Hematopoietic multipotent progenitor cell treated with erythropoietin and hydrocortisone succinate and interleukin-3 and kit ligand, for 6 days (in vitro differentiated cells): ENCODE measurements around the gene PUSL1.

ENCODE experiments used
- DNase-seq: peaks from one replicate; pipeline ENCODE4 v3.0.0-alpha.2; 2015

The PUSL1 gene

DNA sequence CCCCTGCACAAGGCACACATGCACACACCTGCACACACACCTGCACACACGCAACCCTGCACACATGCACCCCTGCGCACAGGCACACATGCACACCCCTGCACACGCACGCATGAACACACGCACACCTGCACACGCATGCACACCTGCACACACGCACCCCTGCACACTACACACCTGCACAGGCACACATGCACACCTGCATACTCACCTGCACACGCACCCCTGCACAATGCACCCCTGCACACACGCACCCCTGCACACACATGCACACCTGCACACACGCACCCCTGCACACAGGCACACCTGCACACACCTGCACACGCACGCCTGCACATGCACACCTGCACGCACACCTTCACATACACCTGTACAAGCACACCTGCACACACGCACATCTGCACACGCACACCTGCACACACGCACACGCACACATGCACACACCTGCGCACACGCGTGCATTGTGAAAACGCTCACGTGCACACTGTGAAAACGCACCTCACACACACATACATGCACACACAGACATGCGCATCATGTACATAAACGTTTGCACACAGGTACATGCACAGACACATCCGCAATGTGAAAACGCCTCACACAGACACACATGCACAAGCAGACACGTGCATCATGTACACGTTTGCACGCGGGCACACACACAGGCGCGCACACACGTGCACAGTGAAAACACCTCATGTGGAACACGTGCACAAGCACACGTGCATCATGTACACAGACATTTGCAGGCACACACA, 32.6 kb downstream of the PUSL1 start:
- no peak for DNase-seq

DNA sequence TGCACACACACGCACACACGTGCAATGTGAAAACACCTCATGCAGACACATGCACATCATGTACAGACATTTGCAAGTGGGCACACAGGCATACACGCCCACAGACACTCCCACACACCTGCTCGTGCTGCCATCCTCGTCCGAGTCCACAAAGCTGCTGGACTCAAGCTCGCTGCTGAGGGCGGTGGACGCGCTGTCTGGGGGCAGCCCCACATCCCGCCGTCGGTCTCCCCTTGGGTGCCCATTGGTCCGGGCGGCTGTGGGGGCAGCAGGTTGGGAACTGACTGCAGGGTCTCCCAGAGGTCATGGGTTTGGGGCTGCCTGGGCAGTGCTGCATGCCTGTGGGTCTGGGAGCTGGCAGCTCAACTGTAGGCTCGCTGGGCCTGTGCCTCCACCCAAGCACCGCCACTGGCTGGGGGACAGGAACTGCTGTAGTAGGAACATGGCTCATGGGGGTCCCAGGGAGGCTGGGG, 33.2 kb downstream of the PUSL1 start:
- no peak for DNase-seq

DNA sequence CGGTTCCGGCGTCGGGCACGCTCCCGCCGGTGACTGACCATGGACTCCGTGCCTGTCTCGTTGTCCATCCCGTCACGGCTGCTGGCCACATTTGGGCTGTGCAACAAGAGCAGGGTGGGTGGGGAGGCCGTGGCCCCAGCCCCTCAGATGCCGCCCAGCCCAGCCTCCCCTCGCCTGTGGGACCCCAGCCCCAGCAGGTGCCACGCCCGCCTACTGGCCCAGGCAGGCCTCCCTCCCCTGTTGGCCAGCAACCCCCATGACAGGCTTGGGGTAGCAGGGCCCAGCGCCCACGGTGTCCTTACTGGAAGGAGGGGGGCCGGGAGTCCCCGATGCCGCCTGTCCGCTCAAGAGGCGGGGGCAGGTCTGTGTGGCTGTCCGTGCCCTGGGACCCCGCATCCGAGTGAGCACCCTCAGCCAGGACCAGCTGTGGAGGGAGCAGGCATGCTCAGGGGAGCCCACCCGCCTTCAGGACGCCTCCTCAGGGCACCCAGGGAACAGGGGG, 33.7 kb downstream of the PUSL1 start:
- DNase-seq, result no peak

DNA sequence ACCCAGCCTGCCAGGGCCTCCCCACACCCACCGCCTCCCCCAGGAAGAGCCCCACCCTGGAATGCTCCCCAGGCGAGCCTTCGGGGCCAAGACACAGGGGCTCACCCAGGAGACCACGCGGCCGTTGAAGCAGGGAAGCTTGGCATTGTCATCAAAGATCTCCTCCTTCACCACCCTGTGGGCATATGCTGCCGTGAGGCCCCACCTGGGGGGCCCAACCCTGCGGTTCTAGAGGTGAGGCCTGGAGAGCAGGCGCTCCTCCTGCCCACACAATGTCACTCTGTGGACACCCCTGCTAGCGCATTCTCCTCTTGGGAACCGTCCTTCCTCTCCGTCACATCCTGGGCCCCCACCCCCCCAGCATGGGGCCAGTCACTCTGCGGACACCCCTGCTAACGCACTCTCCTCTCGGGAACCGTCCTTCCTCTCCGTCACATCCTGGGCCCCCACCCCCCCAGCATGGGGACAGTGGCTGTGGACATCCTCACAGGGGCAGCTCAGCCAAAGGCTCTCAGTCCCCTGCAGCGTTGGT, 34.3 kb downstream of the PUSL1 start:
- no peak for DNase-seq

DNA sequence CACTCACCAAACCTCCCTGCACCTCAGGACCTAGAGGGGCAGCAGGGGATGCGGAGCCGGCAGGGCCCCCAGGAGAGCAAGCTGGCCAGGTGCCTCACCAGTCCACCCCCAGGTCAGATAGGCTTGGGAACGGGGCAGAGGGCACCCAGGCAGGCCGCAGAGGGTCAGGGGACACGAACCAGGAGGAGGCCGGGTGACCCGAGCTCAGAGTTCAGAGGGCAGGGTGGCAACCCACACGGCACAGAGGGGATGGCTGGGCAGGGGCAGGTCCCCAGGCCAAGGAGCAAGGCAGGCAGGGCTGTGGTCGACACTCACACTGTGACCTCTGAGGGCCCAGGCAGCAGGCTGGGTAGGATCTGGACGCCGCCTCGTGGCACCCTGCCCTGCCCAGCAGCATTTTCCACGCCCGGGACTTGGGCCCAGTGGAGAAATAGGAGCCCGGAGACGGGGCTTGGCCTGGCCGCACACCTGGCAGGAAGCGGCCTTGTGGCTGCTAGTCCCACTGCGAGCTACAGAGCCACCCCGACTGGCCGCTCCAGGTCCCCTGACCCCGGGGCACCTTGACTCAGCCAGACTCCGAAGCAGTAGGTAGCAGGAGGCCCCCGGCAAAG, 35.5 kb downstream of the PUSL1 start:
- no peak for DNase-seq

DNA sequence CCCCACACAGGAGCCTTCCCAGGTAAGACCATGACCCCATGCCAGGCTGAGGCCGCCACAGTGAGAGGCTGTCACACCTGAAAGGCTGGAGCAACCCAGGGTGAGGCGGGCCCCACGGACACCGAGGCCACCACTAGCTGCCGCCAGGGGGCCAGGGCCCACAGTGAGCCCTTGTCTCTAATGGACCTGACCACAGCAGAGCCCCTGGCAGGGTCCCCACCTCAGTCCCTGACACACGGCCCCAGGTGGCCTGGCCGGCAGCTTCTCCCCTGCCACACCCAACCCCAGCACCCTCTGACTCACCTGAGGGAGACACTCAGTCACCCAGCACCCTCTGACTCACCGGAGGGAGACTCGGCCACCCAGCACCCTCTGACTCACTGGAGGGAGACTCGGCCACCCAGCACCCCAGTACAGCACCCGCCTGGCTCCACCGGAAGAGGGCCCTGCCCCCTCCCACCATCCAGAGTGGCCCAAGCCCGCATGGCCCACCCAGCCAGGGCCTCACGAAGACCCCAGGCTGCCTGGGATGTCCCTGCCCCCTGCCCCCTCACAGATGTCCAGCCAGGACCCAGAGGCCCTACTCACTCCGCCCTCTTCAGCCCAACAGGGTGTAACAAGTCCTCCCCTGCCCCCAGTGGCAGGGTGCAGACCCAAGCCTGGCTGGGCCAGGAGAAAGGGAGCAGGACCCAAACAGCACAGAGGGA, 36.4 kb downstream of the PUSL1 start:
- DNase-seq, result no peak

DNA sequence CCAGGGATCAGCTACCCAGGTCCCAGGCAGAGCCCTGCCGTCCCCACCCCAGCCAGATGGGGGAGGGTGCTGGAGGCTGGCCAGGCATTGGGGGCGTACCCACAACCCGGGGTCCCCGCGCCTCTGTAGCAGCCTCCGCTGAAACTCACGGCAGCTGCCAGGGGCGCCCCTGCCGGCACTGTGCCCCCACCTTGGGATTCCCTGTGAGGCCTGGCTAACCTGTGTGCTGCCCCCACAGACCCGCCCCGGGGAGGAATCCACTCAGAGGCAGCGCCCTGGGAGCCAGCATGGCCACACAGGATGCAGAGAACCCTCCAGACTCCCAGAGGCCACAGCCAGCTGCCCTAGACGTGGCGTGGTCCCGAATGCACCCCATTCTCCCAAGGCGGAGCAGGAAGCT, 37.0 kb downstream of the PUSL1 start:
- DNase-seq, result no peak

DNA sequence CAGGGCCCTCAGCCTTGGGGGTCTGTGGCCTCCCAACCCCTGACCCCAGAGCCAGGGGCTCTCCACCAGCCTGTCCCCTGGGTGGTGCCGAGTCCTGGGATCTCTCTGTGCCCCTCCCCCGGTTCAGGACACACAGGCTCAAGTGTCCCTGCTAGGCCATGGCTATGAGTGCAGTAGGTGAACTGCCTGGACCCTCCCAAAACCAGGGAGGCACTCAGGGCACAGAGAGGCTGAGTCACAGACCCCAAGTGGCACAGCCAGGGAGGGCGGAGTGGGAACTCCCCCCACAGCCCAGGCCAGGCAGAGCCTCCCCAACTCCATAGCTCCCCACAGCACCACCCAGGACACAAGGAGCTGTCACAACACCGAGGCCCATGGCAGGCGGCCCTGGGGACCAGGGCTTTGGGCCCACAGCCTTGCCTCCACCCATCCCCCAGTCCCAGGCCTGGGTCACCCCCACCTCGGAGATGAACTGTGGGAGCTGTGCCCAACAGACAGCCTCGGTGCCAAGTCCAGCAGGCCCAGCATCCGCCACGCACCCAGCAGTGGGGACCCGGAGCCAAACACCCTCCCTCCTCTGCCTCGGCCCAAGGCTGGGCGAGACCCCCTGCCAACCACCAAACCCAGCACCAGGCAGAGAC, 37.6 kb downstream of the PUSL1 start:
- DNase-seq, result no peak

DNA sequence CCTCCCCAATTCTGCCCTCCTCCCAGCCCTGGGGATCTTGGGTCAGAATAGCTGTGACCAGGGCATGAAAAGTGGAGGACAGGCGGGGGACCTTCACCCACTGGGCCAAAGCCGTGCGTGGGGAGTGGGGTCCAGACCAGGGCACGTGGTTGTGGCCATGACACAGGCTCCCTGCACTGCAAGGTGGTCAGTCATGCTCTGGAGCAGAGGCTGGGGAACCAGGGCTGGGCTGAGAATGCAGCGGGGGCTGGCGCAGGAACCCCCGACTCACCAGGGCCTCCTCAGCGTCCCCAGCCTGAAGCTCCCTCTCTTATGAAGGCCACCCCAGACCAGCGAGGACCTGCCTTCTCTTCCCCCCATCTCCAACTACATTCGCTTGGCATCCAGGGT, 38.1 kb downstream of the PUSL1 start:
- no peak for DNase-seq

DNA sequence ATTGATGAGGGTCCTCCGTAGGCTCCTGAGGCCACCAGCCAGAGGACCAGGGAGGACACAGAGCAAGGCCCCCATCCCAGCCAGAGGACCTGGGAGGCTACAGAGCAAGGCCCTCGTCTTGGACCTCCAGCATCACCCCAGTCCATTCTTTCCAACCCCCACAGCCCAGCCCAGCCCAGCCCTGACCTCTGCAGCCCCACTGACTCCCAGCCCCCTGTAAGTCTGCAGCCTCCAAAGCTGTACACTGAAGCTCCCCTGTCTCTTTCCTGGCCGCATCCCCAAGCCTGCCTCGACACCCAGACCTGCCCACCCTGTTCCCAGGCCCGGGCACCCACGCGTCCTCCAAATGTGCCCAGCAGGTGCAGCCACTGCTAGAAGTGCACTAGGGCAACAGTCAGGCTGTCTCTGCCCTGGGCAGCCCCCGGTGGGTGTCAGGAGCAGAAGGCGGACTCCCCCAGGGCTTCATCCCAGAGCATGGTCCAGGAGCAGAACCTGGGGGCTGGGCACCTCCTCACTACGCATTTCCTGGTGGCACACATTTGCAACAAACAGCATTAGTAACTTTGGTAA, 38.7 kb downstream of the PUSL1 start:
- DNase-seq, result no peak

DNA sequence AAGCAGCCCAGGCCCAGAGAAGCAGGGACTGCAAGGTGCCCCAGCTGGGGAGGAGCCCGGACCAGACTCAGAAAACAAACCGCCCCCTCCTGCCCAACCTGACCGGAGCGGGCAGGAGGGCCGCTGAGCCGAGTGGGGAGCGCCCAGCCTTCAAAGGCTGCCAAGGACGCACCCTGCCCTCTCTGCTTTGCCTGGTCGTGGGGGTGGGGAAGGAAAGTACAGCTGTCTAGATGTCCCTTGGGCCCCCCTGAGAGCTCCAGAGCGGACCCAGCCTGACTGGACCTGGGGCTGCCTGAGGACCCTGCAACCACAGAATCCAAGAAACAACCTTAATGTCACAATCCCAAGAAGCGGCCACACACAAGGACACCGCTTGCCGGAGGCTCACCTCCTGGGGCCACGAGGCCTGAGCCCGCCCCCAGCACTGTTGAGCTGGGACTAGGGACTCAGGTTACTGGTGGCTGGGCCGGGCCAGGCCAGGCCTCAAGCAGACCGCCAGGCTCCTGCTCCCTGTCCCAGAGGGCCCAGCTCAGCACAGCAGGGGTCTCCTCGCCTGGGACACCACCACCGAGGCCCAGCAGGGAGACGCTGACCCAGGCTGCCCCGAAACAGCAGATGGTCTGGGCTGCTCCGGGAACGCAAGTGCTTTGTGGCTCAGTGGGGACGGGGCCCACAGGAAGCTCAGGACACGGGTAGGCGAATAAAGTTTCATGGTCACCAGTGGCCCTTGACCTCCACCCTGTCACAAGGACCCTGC, 39.4 kb downstream of the PUSL1 start:
- DNase-seq, result no peak

DNA sequence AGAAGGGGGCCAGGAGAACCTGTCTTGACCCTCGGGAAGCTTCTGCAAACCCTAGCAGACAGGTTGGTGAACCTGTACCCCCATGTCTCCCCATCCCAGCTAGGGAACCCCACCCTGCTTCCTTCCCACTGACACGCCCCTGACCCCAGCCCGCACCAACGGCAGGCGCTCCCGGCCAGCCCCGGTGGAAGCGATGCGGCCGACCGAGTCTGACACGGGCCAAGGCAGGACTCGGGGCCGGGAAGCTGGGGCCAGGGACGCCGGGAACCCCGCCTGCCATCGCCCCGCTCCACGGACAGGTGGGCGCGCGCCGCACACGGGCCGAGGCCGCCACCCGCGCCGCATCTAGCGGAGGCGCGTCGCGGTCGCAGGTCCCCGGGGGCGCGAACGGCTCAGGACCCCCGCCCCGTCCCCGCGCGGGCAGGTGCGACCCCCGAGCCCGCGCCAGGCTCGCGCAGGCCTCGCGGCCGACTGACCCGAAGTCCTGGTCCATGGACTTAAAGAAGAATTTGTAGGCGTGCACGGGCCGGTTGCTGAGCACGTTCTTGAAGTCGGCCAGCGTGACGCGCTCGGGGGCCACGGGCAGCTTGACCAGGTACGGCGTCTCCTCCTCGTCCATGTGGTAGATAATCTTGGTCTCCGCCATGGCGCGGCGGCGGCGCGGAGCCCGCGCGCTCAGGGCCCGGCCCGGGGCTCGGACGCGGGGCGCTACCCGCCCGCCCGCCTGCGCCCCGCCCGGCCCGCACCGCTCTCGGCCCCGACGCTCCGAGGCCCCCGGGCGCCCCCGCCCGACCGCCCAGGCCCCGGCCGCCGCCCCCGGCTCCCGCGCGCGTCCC, 40.2 kb downstream of the PUSL1 start:
- peak; percentile 30 for DNase-seq

DNA sequence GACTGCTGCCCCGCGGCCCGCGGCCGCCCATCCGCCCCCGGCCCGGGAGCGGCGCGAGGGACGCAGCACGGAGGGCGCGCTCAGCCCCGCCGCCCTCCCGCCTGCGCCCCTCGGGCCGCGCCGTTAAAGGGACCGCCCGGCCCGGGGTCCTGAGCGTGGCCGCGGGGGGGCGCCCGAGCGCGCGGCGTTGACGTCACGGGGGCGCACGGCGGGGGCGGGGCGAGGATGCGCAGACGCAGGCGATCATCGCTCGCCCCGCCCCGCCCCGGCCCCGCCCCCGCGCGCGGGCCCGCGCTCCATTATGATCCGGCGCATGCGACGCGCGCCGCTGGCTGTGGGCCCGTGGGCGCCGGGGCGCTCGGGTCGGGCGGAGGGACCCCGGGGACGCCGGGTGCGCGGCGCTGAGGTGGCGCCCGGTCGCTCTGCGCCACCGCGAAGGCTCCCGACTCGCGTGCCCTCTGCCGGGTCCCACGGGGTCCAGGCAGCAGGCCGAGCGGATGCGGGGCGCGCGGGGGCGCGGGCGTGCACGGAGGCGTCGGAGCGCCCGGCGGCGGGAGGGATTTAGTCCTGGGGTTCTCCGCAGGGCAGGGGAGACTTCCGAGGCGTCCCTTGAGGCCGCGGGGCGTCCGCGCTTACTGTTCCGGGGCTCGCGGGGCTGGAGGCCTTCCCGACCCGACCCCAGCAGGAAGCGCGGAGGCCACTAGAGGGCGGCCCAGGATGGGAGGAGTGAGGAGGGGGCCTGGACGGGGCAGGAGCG, 41.0 kb downstream of the PUSL1 start, which contains the start of gene DVL1:
TSS of gene DVL1 (minus strand) at position 163 of the 757 bp plus-strand sequence. CDS start 353 bp downstream, outside the sequence.
- peak; percentile 71 for DNase-seq

DNA sequence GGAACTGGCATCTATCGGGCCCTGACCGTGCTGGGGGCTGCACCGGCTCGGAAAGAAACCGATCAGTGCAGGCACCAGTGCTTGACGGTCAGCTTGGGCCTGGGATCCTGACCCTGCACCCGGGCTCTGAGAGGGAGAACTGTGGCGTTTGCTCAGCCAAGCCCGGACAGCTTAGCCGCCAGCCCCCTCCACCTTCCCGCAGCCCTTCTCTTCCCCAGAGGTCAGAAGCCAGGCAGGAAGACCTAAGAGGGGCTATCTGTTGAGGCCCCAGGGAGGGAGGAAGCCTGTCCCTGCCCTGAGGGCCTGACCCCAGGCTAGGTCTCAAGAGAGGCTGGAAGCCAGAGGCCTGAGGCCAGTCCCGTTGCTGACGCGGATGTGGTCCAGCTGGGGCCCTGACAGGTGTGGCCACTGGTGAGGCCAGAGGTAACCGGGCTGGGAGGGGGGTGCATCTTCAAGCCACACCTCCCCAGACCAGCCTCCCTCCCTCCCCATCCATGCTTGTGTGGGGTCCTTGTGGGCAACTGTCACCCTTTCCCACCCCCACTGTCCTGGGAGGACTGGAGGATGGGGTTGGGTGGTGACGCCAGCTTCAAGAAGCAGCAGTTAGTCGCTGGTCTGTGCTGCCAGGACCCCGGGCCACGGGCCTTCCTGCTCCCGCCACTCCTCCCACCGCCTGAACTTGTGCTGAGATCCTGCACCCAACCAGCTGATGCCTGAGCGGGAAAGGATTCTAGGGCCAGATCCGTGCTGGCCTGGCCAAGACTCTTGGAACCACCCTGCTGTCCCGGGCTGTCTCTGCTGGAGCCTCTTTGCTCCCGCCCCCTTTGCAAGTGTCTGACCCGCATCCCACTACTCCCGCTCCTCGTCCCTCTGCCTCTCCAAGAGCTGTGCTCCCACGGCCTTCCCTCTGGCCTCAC, 43.4 kb downstream of the PUSL1 start:
- DNase-seq, result no peak

DNA sequence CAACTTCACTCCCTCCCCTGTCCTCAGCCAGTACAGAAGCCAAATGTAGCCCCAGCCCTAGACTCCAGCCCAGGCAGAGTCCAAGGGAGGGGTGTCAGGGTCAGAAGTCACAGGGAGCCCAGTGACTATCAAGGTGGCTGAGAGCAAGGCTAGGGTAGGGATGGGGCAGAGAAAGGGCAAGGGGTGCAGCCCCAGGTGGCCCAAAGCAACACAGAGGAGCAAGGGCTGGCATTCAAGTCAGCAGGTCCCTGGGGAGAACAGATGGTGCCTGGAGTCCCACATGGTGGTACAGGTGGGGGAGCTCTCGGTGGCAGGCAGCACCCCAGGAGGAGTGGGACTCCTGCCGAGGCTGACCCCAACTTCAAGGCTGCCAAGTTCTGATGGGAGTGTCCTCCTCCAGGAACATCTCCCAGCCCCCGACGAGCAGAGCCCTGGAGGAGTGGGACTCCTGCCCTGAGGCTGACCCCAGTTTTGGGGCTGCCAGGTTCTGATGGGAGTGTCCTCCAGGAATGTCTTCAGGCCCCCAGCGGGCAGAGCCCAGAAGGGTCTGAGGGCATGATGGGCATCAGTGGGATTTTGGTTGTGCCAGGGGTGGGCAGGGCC, 44.5 kb downstream of the PUSL1 start:
- DNase-seq, result no peak

DNA sequence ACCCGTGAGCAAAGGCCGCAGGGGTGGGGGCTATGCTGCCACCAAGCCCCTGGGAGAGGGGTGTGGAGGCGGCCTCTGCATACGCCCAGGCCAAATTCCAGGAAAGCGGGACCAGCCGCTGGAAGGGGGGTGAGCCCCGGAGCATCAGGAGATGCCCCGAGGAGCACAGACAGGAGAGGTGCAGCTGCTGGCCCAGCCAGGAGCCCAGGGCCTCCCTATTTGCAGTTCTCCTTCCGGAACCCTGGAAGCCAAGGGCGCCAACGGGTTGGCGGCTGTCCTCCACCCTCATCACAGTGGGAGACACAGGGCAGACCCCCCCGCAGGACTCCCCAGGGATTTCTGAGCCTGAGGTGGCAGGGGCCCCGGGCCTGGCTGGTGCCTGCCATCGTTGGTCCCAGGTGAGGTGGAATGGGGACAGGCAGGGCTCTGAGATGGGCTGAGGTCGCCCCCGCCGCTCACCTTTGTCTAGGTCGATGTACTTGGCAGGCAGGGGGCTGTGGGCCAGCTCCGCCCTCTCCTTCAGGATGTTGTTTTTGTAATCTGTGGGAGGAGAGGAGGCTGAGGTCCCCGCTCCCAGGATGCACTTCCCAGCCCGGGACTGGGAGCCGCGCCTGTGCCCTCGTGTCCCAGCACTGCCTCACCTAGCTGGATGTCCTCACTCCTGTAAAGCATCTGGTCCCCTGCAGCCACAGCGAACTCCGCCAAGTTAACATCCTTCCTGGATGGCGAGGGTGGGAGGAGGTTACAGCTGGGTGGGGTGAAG, 45.2 kb downstream of the PUSL1 start:
- DNase-seq, result no peak
